ENCODE results near the gene PRCD. TPM values are rescaled to one million over a fixed set of nuclear protein-coding genes. Genes with fewer than 3 reads are reported as not detected.
A peak's percentile ranks its signal among the peaks of the same experiment; 100 is the strongest.
"Not testable (repeated sequence)": the region's sequence is repeated elsewhere in the genome, so short reads cannot be mapped to it uniquely, and the experiment has no call there.

The PRCD gene
- total RNA-seq, 4 donors from 2014 or later: 1.2 to 5.1 (median 3.8) TPM

- H3K4me1 ChIP-seq: peaks cover 46 to 65% (median 57%) of the 10 kb centered on the region in 4 donors
- no peaks in the 10 kb centered on the region for H3K9me3 ChIP-seq
- H3K27ac ChIP-seq (replicated peaks in 1 of 4): peak overlapping the region; percentile 22 to 86 (median 70)
- TF ChIP-seq CTCF (IDR thresholded peaks at IDR 0.05) (no peak), EP300 (IDR thresholded peaks at IDR 0.05) (no peak), POLR2A (IDR thresholded peaks at IDR 0.05; ENCODE audit: low read depth) (no peak), POLR2AphosphoS5 (IDR thresholded peaks at IDR 0.05) (no peak)
- peaks cover 0 to 52% (median 24%) of the 10 kb centered on the region in 4 donors for H3K36me3 ChIP-seq
- 86% methylated on average over 10 of the region's 10 CpGs for WGBS
- H3K4me3 ChIP-seq: no peak overlapping the region
- H3K27me3 ChIP-seq: no peaks in the 10 kb centered on the region
- intact Hi-C loops (cut with DNase I): no loop called here
- DNase-seq (ENCODE audit: extremely low spot score): no peak
Observed at GRCh38 chr17:76560036-76560876, 20.4 kb downstream of the PRCD start.

- no peak overlapping the region for H3K4me3 ChIP-seq
- no peak for TF ChIP-seq POLR2AphosphoS5 (IDR thresholded peaks at IDR 0.05)
- no peak for TF ChIP-seq POLR2A (IDR thresholded peaks at IDR 0.05; ENCODE audit: low read depth)
- no peak for TF ChIP-seq EP300 (IDR thresholded peaks at IDR 0.05)
- TF ChIP-seq CTCF (IDR thresholded peaks at IDR 0.05): no peak
- H3K27ac ChIP-seq (replicated peaks in 1 of 4): peak overlapping the region; percentile 8 to 60 (median 42)
- peaks cover 46 to 64% (median 57%) of the 10 kb centered on the region in 4 donors for H3K4me1 ChIP-seq
- no peaks in the 10 kb centered on the region for H3K27me3 ChIP-seq
- peaks cover 0 to 58% (median 30%) of the 10 kb centered on the region in 4 donors for H3K36me3 ChIP-seq
- WGBS: 72% methylated on average over 6 of the region's 6 CpGs
- intact Hi-C loops (cut with DNase I): no loop called here
- DNase-seq (ENCODE audit: extremely low spot score): no peak
- no peaks in the 10 kb centered on the region for H3K9me3 ChIP-seq
Observed at GRCh38 chr17:76560877-76561221, 21.0 kb downstream of the PRCD start.

GRCh38 chr17:76561332-76561731 is 21.5 kb downstream of the PRCD start:
- H3K36me3 ChIP-seq: peaks cover 0 to 62% (median 34%) of the 10 kb centered on the region in 4 donors
- WGBS: 75% methylated on average over 7 of the region's 7 CpGs
- intact Hi-C loops (cut with DNase I): no loop called here
- TF ChIP-seq POLR2A (IDR thresholded peaks at IDR 0.05; ENCODE audit: low read depth) (no peak), EP300 (IDR thresholded peaks at IDR 0.05) (no peak)
- no peaks in the 10 kb centered on the region for H3K27me3 ChIP-seq
- H3K4me1 ChIP-seq: peaks cover 45 to 59% (median 57%) of the 10 kb centered on the region in 4 donors
- DNase-seq (ENCODE audit: extremely low spot score): no peak
- H3K4me3 ChIP-seq: no peak overlapping the region
- H3K9me3 ChIP-seq: no peaks in the 10 kb centered on the region
- H3K27ac ChIP-seq (replicated peaks in 1 of 4): peak overlapping the region; percentile 8 to 60 (median 42)

GRCh38 chr17:76561799-76562268 is 22.0 kb downstream of the PRCD start:
- no peaks in the 10 kb centered on the region for H3K9me3 ChIP-seq
- WGBS: 51% methylated on average over 5 of the region's 5 CpGs
- intact Hi-C loops (cut with DNase I): no loop called here
- no peaks in the 10 kb centered on the region for H3K27me3 ChIP-seq
- DNase-seq (ENCODE audit: extremely low spot score): no peak
- H3K4me1 ChIP-seq: peaks cover 40 to 54% (median 52%) of the 10 kb centered on the region in 4 donors
- peaks cover 0 to 65% (median 38%) of the 10 kb centered on the region in 4 donors for H3K36me3 ChIP-seq
- no peak overlapping the region for H3K4me3 ChIP-seq
- H3K27ac ChIP-seq (replicated peaks in 1 of 4): peak overlapping the region in 3 of 4 donors; percentile 31 to 60 (median 54)
- TF ChIP-seq POLR2AphosphoS5 (IDR thresholded peaks at IDR 0.05): peak in 1 of 2 donors; percentile 21
- no peak for TF ChIP-seq EP300 (IDR thresholded peaks at IDR 0.05)

GRCh38 chr17:76562734-76563148 is 22.9 kb downstream of the PRCD start:
- H3K27me3 ChIP-seq: no peaks in the 10 kb centered on the region
- H3K4me3 ChIP-seq: no peak overlapping the region
- TF ChIP-seq POLR2A (IDR thresholded peaks at IDR 0.05; ENCODE audit: low read depth) (no peak), CTCF (IDR thresholded peaks at IDR 0.05) (no peak), EP300 (IDR thresholded peaks at IDR 0.05) (no peak), POLR2AphosphoS5 (IDR thresholded peaks at IDR 0.05) (no peak)
- 70% methylated on average over 5 of the region's 6 CpGs for WGBS
- peak overlapping the region in 3 of 4 donors; percentile 8 to 55 (median 54) for H3K27ac ChIP-seq (replicated peaks in 1 of 4)
- H3K9me3 ChIP-seq: no peaks in the 10 kb centered on the region
- peaks cover 41 to 55% (median 50%) of the 10 kb centered on the region in 4 donors for H3K4me1 ChIP-seq
- peaks cover 0 to 69% (median 45%) of the 10 kb centered on the region in 4 donors for H3K36me3 ChIP-seq
- intact Hi-C loops (cut with DNase I): no loop called here
- no peak for DNase-seq (ENCODE audit: extremely low spot score)

- Histone ChIP-seq H3K4me1 (peaks cover 47 to 52% (median 49%) of the 10 kb centered on the region in 4 donors), H3K36me3 (peaks cover 0 to 69% (median 45%) of the 10 kb centered on the region in 4 donors)
- H3K27ac ChIP-seq (replicated peaks in 1 of 4); DNase-seq (ENCODE audit: extremely low spot score); intact Hi-C loops (cut with DNase I); H3K4me3 ChIP-seq; H3K9me3 ChIP-seq; H3K27me3 ChIP-seq: not testable (repeated sequence)
- 80% methylated on average over 2 of the region's 2 CpGs for WGBS
Observed at GRCh38 chr17:76563359-76563758, 23.5 kb downstream of the PRCD start.

GRCh38 chr17:76564991-76565727 is 25.3 kb downstream of the PRCD start:
- not testable (repeated sequence) for H3K27ac ChIP-seq (replicated peaks in 1 of 4); DNase-seq (ENCODE audit: extremely low spot score); H3K4me3 ChIP-seq; H3K9me3 ChIP-seq
- Histone ChIP-seq H3K27me3 (peaks cover 0 to 12% (median 0%) of the 10 kb centered on the region in 4 donors), H3K36me3 (peaks cover 0 to 65% (median 43%) of the 10 kb centered on the region in 4 donors), H3K4me1 (peaks cover 32 to 44% (median 41%) of the 10 kb centered on the region in 4 donors)
- 71% methylated on average over 4 of the region's 8 CpGs for WGBS
- intact Hi-C loops (cut with DNase I): loop anchor here (5.0 kb wide), 1 partner anchor 62 kb away; no protein-coding TSS in a partner anchor

Measured in esophagus muscularis mucosa (tissue), 4 donors.